SK-N-SH (cell line): Measurements from ENCODE around the gene WIZ.

Source experiments
- CTCF ChIP-seq: fragments of 200-600 bp; sonication (generic); IDR thresholded peaks from 2 replicates; pipeline ENCODE4 v1.6.1; 2017; ENCODE audit warnings: antibody characterized with exemption, mild to moderate bottlenecking, moderate library complexity
- ELF1 ChIP-seq: IDR thresholded peaks from 2 replicates; pipeline ENCODE4 v1.4.0; 2012
- EZH2phosphoT487 ChIP-seq: fragments of 200-600 bp; sonication (generic); IDR thresholded peaks from 2 replicates; pipeline ENCODE4 v1.6.1; 2017; ENCODE audit warnings: low read depth, mixed run types, mild to moderate bottlenecking, antibody characterized with exemption, moderate library complexity, borderline replicate concordance
- GATA2 ChIP-seq: sonication (generic); formaldehyde crosslinking; IDR thresholded peaks from 2 replicates; pipeline ENCODE4 v1.5.0; 2020; ENCODE audit warnings: mild to moderate bottlenecking, missing genetic modification reagents
- IRF3 ChIP-seq: fragments of 150-350 bp; IDR thresholded peaks from 2 replicates; pipeline ENCODE4 v1.6.1; 2016; ENCODE audit warnings: mild to moderate bottlenecking, low read depth, low read length
- JUND ChIP-seq: IDR thresholded peaks from 2 replicates; pipeline ENCODE4 v1.4.0; 2012
- MAX ChIP-seq: IDR thresholded peaks from 2 replicates; pipeline ENCODE4 v1.4.0; 2012; ENCODE audit warnings: low read depth
- PBX3 ChIP-seq: IDR thresholded peaks from 2 replicates; pipeline ENCODE4; 2012
- POLR2AphosphoS5 ChIP-seq: IDR thresholded peaks from 2 replicates; pipeline ENCODE4 v1.6.1; 2012; ENCODE audit warnings: low read depth, low read length
- RAD21 ChIP-seq: IDR thresholded peaks from 2 replicates; pipeline ENCODE4 v1.6.1; 2012; ENCODE audit warnings: mild to moderate bottlenecking, low read length
- RXRA ChIP-seq: IDR thresholded peaks from 2 replicates; pipeline ENCODE4 v1.4.0; 2012; ENCODE audit warnings: low read depth, mild to moderate bottlenecking, borderline replicate concordance
- USF2 ChIP-seq: fragments of 150-350 bp; IDR thresholded peaks from 2 replicates; pipeline ENCODE4 v1.6.1; 2017; ENCODE audit warnings: antibody characterized with exemption, low read length, low read depth, borderline replicate concordance
- YY1 ChIP-seq: IDR thresholded peaks from 2 replicates; pipeline ENCODE4 v1.4.0; 2012; ENCODE audit warnings: low read depth, mild to moderate bottlenecking

GRCh38 chr19:15436012-15436825 lies 13.5 kb downstream of the WIZ start:
- TF ChIP-seq ELF1 (no peak), CTCF (no peak), POLR2AphosphoS5 (no peak), RAD21 (no peak), JUND (no peak), IRF3 (no peak), YY1 (no peak), USF2 (no peak), EZH2phosphoT487 (no peak), MAX (no peak), GATA2 (CRISPR knock-in tag) (no peak), PBX3 (no peak), RXRA (no peak)
